ENCODE results near the gene ENC1.

The ENC1 gene

GRCh38 chr5:74655206-74655605, 14.7 kb upstream of the ENC1 start:
- DNase-seq = no peak

DNA sequence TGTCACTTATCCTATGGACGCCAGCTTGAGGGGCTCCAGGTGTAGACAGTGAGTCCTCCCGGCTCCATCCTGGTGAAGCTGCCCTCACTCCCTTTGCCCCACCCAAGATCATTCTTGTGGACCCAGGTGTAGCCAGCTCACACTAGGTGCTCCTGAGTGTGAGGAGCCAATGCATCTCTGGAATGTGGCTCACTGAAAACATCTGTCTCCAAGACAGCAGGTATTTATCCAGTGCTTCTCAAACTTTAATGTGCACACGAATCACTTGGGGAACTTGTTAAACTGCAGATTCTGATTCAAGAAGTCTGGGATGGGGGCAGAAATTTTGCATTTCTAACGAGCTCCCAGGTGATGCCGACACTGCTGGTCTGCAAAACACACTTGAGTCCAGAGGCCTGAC, 13.5 kb upstream of the ENC1 start:
- DNase-seq = no peak

GRCh38 chr5:74652576-74652975, 12.0 kb upstream of the ENC1 start:
- no peak for DNase-seq

GRCh38 chr5:74651710-74652109, 11.2 kb upstream of the ENC1 start:
- no peak for DNase-seq

GRCh38 chr5:74649421-74649973, 9.0 kb upstream of the ENC1 start:
- no peak for DNase-seq

DNA sequence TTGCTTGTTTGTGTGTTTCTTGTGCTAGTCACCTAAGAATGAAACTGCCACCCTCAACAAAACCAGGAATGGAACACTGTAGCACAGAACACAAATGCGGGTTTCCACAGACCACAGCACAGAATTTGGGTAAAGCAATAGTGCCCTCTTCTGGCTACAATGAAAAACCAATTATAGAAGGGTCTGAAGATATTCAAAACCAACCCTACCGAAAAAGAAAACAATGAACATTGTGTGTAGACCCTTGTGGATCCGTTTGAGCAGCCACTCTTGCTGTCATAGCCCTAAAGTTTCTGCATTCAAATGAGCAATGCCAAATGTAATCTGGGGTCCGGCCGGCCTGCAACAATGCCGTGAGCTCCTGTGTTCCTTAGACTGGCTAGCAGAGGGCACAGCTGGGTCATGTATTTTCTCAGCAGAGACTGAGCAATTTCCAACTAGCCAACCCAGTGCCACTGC, 8.3 kb upstream of the ENC1 start:
- peak; percentile 77 for DNase-seq

DNA sequence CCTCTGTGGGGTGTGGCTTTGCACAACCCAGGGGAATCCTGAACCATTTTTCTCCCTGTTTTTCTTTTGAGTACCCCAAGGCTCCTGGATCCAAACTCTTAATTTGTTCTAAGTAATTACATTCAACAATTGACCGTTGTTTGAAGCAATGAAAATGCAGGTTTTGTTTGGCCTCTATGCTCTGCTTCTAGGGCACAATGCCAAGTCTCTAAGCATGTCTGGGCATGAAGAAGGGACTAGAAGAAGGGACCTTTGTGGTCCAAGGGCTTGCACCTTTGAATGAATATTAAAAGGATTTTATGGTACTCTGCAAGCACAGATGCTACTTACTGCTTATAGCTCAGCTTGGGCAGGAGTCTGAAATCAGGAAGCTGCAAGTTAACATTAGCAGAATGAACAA, 6.6 kb upstream of the ENC1 start:
- DNase-seq = no peak

DNA sequence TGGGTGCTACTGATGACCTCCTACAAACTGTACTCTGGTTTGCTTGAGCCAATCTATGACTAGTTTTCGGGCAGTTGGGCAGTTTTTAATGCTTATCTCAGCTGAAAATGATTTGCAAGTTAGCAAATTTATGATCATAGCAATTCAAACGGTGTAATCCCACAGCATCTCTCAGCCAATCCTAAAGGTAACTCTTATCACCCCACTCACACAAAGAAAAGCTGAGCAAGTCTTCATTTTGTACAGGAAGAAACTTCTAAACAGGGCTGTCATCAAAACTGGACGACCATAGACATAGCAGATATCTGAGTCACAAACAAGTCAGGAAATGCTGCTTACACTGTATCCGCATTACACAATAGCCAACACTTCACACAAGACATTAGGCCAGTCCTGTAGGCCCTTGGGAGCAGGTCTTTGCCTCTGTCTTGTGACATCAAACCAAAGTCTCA, 2.6 kb upstream of the ENC1 start:
- no peak for DNase-seq

DNA sequence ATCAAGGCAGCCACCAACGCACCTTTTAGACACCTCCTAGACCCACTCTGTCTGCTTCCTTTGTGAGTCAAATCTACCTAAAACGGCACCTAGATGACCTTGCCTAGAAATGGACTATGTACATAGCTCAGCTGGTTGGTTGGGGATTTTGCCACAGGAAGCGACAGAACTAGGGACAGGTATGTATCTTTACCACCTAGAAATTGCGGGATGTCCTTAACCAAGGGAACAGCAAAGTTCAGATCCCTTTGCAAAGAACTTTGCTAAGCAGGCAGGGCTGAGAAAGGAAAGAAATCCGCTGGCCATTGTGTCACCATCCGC, 2.0 kb upstream of the ENC1 start:
- DNase-seq = no peak

GRCh38 chr5:74641735-74642542, 1.4 kb upstream of the ENC1 start:
- DNase-seq = peak; percentile 50

DNA sequence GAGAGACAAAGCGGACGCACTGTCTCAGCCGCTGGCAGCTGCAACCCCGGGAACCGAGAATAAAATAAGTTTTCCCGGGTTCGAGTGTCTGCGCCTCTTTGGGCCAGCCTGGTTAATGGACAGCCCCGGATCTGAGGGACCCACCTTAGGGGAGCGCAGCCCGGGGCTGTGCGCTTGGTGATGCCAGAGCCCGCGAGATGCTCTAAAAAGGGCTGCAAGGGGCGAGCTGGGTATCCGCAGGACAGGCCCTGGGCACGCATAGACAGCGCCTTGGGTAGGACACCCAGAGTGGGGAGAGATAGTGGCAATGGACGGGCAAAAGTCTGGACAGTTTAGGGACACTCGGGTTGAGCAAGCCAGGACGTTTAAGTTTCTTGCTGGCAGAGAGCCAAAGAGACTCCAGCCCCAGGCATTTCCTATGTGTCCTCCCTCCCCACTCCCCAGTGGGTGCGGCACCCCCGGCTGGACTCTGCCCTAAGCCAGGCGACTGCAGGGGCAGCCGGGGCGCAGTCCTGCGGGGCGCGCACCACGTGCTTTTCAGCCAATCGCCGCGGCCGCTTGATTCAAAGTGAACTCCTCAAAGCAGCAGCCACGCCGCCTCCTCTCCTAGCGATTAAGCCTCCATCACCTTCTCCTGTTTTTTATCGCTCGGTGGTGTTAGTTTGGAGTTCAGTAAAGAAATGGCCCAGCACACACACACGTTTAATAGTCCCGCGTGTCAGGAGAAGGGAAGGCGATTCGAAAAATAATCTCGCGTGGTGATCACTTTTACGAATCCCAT, 616 bp upstream of the ENC1 start:
- DNase-seq = peak; percentile 59

DNA sequence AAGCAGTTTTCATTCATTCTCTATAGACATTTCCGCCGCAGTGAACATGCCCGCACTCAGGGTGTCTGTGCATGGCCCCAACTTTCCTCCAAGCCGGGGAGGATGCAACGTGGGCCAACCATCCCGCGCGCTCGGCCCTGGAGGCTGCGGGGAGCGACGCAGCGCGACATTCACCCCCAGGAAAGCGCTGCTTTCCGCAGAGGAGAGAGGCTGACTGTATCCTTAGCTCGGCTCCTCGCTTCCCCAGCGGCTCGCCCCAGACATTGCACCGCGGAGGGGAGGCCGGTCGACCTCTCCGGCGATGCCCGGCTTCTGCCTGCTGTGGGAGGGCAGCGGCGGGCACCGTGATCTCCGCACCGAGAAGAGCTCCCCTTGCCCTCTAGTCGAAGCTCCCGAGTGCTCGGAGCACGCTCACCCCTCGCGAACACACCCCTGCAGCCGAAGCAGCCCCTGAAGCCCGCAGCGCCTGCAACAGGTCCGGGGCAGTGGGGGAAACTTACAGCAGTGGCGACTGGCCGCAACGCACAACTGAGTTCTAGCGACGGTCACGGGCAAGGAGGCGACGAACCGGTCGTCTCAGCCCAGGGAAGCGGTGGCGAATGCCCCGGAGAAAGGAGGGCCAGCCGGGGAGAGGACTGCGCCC, 600 bp downstream of the ENC1 start:
- DNase-seq = peak; percentile 66

GRCh38 chr5:74638970-74639806, 1.3 kb downstream of the ENC1 start:
- DNase-seq = peak; percentile 58

- DNase-seq = no peak
These were observed 2.0 kb downstream of the ENC1 start for GRCh38 chr5:74638544-74638969.

- DNase-seq = no peak
These were observed 4.0 kb downstream of the ENC1 start for GRCh38 chr5:74636552-74636951.

DNA sequence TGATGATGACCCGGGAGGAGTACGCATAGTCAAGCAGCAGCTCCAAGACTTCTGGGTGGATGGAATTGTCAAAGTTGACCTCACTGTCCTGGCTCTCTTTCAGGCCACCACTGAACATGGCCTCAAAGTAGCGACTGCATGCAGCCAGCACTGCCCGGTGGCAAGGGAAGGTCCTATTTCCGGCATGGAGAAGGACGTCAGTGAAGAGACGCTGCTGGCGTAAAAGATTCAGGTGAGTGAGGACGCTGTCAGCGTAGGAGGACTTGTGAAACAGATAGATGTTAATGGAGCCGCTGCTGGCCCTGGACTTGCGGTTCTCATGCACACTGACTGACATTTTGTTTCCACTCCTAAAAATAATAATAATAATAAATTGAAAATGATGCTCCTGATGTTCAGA, 4.4 kb downstream of the ENC1 start:
- DNase-seq = no peak

GRCh38 chr5:74634611-74635286, 5.8 kb downstream of the ENC1 start:
- DNase-seq = no peak

- DNase-seq = no peak
These were observed 6.8 kb downstream of the ENC1 start for GRCh38 chr5:74633695-74634094.

DNA sequence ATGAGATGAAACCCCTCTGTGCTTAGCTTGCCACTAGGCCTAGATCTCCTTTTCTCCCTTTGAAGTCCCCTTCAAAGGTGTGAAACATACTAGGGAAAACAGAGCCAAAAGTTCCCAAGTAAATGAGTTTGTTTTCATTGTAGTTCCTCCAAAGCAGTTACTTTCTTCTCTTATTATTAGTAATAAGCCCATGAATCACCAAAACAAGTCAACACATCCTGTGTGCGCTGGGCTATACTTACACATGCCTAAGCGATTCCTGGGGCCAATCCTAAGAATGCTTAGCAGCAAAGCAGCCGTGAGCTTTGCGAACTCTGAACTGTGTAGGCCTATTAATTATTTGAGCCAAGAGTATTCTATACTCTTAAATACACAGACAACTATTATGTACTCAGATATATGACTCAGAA, 7.6 kb downstream of the ENC1 start:
- DNase-seq = peak; percentile 35

DNA sequence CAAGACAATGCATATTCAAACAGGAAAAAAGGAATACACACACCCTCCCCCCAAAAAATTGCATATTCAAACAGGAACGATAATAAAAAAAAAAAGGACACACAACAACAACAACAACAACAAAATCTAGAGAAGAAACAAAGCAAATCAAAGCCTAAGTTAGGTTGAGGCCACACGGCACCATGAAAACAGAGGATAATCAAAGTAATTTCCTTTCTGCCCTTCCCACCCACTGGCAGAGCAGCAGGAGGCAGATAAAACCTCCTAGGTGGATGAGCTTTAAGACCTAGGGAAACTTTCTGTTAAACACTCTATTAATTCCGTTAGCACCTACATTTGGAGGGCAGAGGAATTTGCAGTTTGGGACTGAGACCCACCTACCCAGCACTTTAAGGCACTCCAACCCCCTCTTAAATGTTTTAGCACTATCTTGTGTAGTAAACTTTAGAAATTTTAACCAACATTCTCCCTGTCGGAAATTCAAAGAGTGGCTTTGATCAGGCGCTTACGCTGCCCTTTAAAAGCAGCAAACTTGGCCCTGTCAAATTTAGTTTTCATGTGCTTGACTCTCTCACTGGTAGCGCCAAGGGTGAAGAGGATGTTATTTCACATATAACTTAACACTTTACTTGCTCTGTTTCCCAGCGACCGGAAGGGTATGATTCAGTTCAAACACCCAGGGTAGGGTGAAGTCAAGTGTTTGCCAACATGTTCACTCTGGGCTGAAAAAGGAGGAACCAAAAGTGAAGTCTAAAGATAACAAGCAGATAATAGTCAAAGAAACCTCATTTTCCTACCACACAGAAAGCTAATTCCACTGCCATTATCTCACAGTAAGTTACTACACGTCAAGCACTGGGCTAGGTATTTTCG, 9.2 kb downstream of the ENC1 start:
- peak; percentile 84 for DNase-seq

Measured in activated CD4-positive, alpha-beta T cell treated with anti-CD3 and anti-CD28 coated beads, Interleukin-10, Interleukin-2, amounts not matched to agents 100 ng/mL and 50 ng/mL, durations not matched to agents 16 hours and 8 hours (primary cell).